ENCODE results near the gene BEAN1. TPM values are rescaled to one million over a fixed set of nuclear protein-coding genes. Genes with fewer than 3 reads are reported as not detected.

The BEAN1 gene
- total and polyA plus RNA-seq, 8 donors = 0.08 to 0.41 (median 0.14) TPM; not detected in 5

- ATAC-seq (no peak), DNase-seq (no peak), FAIRE-seq (no peak)
- Histone ChIP-seq H3K9me3 (no peaks in the 10 kb centered on the region), H3K4me1 (no peaks in the 10 kb centered on the region), H3K36me3 (no peaks in the 10 kb centered on the region), H3K27me3 (peaks cover 0 to 6% (median 0%) of the 10 kb centered on the region in 4 donors), H3K27ac (no peak overlapping the region), H3K4me3 (no peak overlapping the region)
- TF ChIP-seq CTCF (IDR thresholded peaks at IDR 0.05) = no peak
- 71 to 74% methylated on average over 9 of the region's 9 CpGs for WGBS, 2 donors
- intact Hi-C loops (cut with DNase I) = no loop called here
Measured at GRCh38 chr16:66434619-66435430, 7.7 kb downstream of the BEAN1 start.

- Histone ChIP-seq H3K36me3 (no peaks in the 10 kb centered on the region), H3K27ac (no peak overlapping the region), H3K4me3 (no peak overlapping the region), H3K9me3 (no peaks in the 10 kb centered on the region), H3K4me1 (no peaks in the 10 kb centered on the region), H3K27me3 (peaks cover 0 to 4% (median 0%) of the 10 kb centered on the region in 4 donors)
- ATAC-seq = no peak
- no peak for FAIRE-seq
- no peak for TF ChIP-seq CTCF (IDR thresholded peaks at IDR 0.05)
- intact Hi-C loops (cut with DNase I) = no loop called here
- 93 to 95% methylated on average over 1 of the region's 1 CpG for WGBS, 2 donors
- no peak for DNase-seq
Measured at GRCh38 chr16:66435896-66436295, 8.8 kb downstream of the BEAN1 start.

- H3K27me3 ChIP-seq = no peaks in the 10 kb centered on the region
- intact Hi-C loops (cut with DNase I) = no loop called here
- no peak for FAIRE-seq
Measured at GRCh38 chr16:66437391-66437945, 10.4 kb downstream of the BEAN1 start.

GRCh38 chr16:66438536-66438935, 11.4 kb downstream of the BEAN1 start:
- FAIRE-seq (no peak), ATAC-seq (no peak), DNase-seq (no peak)
- intact Hi-C loops (cut with DNase I) = no loop called here
- no peaks in the 10 kb centered on the region for H3K9me3 ChIP-seq
- no peak overlapping the region for H3K27ac ChIP-seq
- 73 to 75% methylated on average over 8 of the region's 8 CpGs for WGBS, 2 donors
- H3K36me3 ChIP-seq = no peaks in the 10 kb centered on the region
- H3K4me1 ChIP-seq = no peaks in the 10 kb centered on the region
- H3K27me3 ChIP-seq = no peaks in the 10 kb centered on the region
- TF ChIP-seq CTCF (IDR thresholded peaks at IDR 0.05) = no peak
- no peak overlapping the region for H3K4me3 ChIP-seq

More at GRCh38 chr16:66437391-66437945, 10.4 kb downstream of the BEAN1 start:
- H3K4me3 ChIP-seq = no peak overlapping the region
- ATAC-seq (no peak), DNase-seq (no peak)
- no peaks in the 10 kb centered on the region for H3K9me3 ChIP-seq
- H3K36me3 ChIP-seq = no peaks in the 10 kb centered on the region
- TF ChIP-seq CTCF (IDR thresholded peaks at IDR 0.05) = no peak
- H3K4me1 ChIP-seq = no peaks in the 10 kb centered on the region
- 58 to 73% methylated on average over 15 of the region's 15 CpGs for WGBS, 2 donors
- H3K27ac ChIP-seq = no peak overlapping the region

Data from pancreas (tissue), 10 donors.